Heart left ventricle (tissue), 16 donors: ENCODE data around the gene HLA-DRB1. TPM values are rescaled to one million over a fixed set of nuclear protein-coding genes. Genes with fewer than 3 reads are reported as not detected.

ENCODE experiments used
- ATAC-seq, 4 donors: fragments of 200-7000 bp; cut with Tn5 transposase; one replicate each; pipeline ENCODE4 v1.9.1; 2020 to 2022; ENCODE audit warnings: moderate library complexity in 4 of 4, mild to moderate bottlenecking in 3 of 4, moderate number of reproducible peaks in 1 of 4
- DNase-seq, 5 donors: peaks; one replicate each; pipeline ENCODE4 v3.0.0-alpha.2; 2020
- H3K27ac ChIP-seq, 12 donors: fragments of 200-600 bp; sonication (generic) in 4 of 12; one replicate each; pipeline versions ENCODE4 v1.5.0 to v1.8.0; 2016 to 2022; ENCODE audit warnings: mild to moderate bottlenecking in 2 of 12
- H3K27me3 ChIP-seq, 9 donors: fragments of 200-600 bp; sonication (generic) in 2 of 9; one replicate each; pipeline versions ENCODE4 v1.5.1 to v1.8.0; 2016 to 2022; ENCODE audit warnings: mild to moderate bottlenecking in 3 of 9
- H3K36me3 ChIP-seq, 9 donors: fragments of 200-600 bp; sonication (generic) in 2 of 9; one replicate each; pipeline versions ENCODE4 v1.5.0 to v1.8.0; 2018 to 2022; ENCODE audit warnings: mild to moderate bottlenecking in 2 of 9
- H3K4me1 ChIP-seq, 12 donors: fragments of 200-600 bp; sonication (generic) in 4 of 12; one replicate each; pipeline versions ENCODE4 v1.5.0 to v1.8.0; 2016 to 2022; ENCODE audit warnings: mild to moderate bottlenecking in 3 of 12
- H3K4me3 ChIP-seq, 12 donors: fragments of 200-600 bp; sonication (generic) in 4 of 12; one replicate each; pipeline versions ENCODE4 v1.5.0 to v1.8.0; 2017 to 2022; ENCODE audit warnings: mild to moderate bottlenecking in 9 of 12, moderate library complexity in 4 of 12
- H3K9me3 ChIP-seq, 12 donors: fragments of 200-600 bp; sonication (generic) in 4 of 12; one replicate each; pipeline versions ENCODE4 v1.5.0 to v1.8.0; 2016 to 2022; ENCODE audit warnings: mild to moderate bottlenecking in 1 of 12
- CTCF ChIP-seq, 12 donors: fragments of 200-600 bp; sonication (generic) in 4 of 12; IDR thresholded peaks; one replicate each; pipeline versions ENCODE4 v1.5.0 to v1.8.0; 2018 to 2022; ENCODE audit warnings: antibody characterized with exemption in 12 of 12, mild to moderate bottlenecking in 5 of 12
- POLR2A ChIP-seq, 2 donors: fragments of 450-650 bp; IDR thresholded peaks; one replicate each; pipeline ENCODE4 v1.6.1; 2017; ENCODE audit warnings: antibody characterized with exemption in 2 of 2, mild to moderate bottlenecking in 2 of 2, moderate library complexity in 2 of 2
- WGBS, 4 donors: extraction: QIAGEN DNeasy Blood & Tissue Kit in 2 of 4; methylation state at CpG; one replicate each; pipeline versions ENCODE4 v1.1.5 to v1.1.7; 2013 to 2018; 5-methylcytosine and 5-hydroxymethylcytosine counted together
- intact Hi-C, 10 donors: fragments of 100-400 bp; cut with DNase I; formaldehyde crosslinking; loops; one replicate each; pipeline versions ENCODE4 v1.11.1 to v1.14.2; 2022
- polyA plus RNA-seq, 2 donors: library from polyadenylated mRNA; stranded (reverse); fragments of 200-250 nt; gene quantifications; one replicate each; pipeline ENCODE4 v1.2.3, GENCODE V29; 2013
- total RNA-seq, 9 donors: library from RNA; depleted of rRNA in 2 of 9; stranded (reverse); fragments of >200 nt in 2 of 9; fragmentation: NEBNext Ultra II Directional in 3 of 9; extraction: Animal tissue kit (Norgen Biotek cat#: 25700) in 3 of 9; gene quantifications; one replicate each; pipeline versions ENCODE4 v1.1.0 to v1.2.4, GENCODE V29; 2016 to 2023
- donor health status: ischemic (EF 13 %, LVEDD 7.1; RV severe dilation, severe dysfunction).
- donor health status: healthy with polysubstance abuse.
- donor health status: DM: no; HTN: yes; CAD: no.
- donor health status: DM: no; HTN: no; CAD: no.
- donor health status: ischemic (EF 25% LVEDD 6.9; RV normal size, moderate dysfunction).
- donor health status: ischemic (EF 25% LVEDD 5.7; RV mildly dilated, moderate dysfunction).
- donor health status: healthy.
- donor health status: DM: yes; HTN: yes; CAD: no.
- donor health status: ischemic (EF 35%, LVEDD 5.7; RV mildly dilated, moderate dysfunction).
- donor health status: nonischemic (EF 11% LVEDD 7.7; RV severe dilation, severe dysfunction).
- donor health status: DM: yes; HTN: yes; CAD: no.
- donor health status: PGD.
- donor health status: ischemic (EF 29% LVEDD 5.4; RV normal size, mild dysfunction).
- donor health status: nonischemic (EF 23%, LVEDD 6.1; RV moderate dilation, normal function).

HLA-DRB1 gene
- total and polyA plus RNA-seq, 11 donors = 12.3 to 404 (median 81.3) TPM

- no peak for DNase-seq
- ATAC-seq = no peak
- H3K9me3 ChIP-seq = peaks cover 0 to 12% (median 0%) of the 10 kb centered on the region in 12 donors
- no peak for TF ChIP-seq POLR2A (IDR thresholded peaks at IDR 0.05)
- TF ChIP-seq CTCF (IDR thresholded peaks at IDR 0.05) = no peak
- no peak overlapping the region for H3K4me3 ChIP-seq
- H3K4me1 ChIP-seq = peaks cover 0 to under 1% (median 0%) of the 10 kb centered on the region in 12 donors
- WGBS, 4 donors = 2 to 64% (median 35%) methylated on average over 1 of the region's 1 CpG
- H3K27ac ChIP-seq = no peak overlapping the region
- H3K27me3 ChIP-seq = no peaks in the 10 kb centered on the region
- intact Hi-C loops = no loop called here
- H3K36me3 ChIP-seq = no peaks in the 10 kb centered on the region
Observed at GRCh38 chr6:32614366-32615081, 24.9 kb upstream of the HLA-DRB1 start.

- intact Hi-C loops = no loop called here
- DNase-seq (no peak), ATAC-seq (peak in 1 of 4 donors; percentile 59)
- Histone ChIP-seq H3K4me3 (no peak overlapping the region), H3K27ac (peak overlapping the region in 5 of 12 donors; percentile 0 to 51 (median 19)), H3K9me3 (peaks cover 0 to 12% (median 0%) of the 10 kb centered on the region in 12 donors), H3K27me3 (no peaks in the 10 kb centered on the region), H3K4me1 (peaks cover 0 to 3% (median 0%) of the 10 kb centered on the region in 12 donors), H3K36me3 (no peaks in the 10 kb centered on the region)
- TF ChIP-seq CTCF (IDR thresholded peaks at IDR 0.05) = no peak
- no peak for TF ChIP-seq POLR2A (IDR thresholded peaks at IDR 0.05)
- WGBS, 4 donors = 11 to 44% (median 31%) methylated on average over 6 of the region's 6 CpGs
Observed at GRCh38 chr6:32613475-32613874, 23.8 kb upstream of the HLA-DRB1 start.

DNA sequence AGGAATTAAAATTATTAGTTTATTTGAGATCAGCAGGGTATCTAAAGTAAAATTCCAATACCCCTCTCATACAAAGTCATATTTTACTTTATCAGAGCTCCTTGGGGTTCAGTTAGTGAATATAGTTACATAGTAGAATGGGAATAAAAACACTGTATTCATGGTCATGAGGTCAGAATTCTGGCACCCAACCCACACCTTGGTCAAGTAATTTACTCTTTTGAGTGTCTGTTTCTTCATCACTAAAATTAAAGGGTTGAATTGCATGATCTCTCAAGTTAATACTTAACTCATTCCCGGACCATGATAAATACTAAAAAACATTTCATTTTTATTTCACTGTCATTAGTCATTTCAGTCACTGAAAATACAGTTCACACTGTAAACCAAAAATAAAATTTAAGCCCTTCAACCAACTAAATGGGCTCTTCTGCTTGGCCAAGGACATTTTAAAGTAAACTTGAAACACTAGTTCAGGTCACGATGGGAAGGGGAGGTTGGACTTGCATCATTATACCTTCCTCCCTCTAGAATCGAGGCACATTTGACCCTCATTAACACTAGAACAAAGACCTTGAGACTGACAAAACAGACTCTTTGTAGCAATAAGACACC lies 21.1 kb upstream of the HLA-DRB1 start:
- Histone ChIP-seq H3K27me3 (no peaks in the 10 kb centered on the region), H3K36me3 (no peaks in the 10 kb centered on the region), H3K27ac (peak overlapping the region in 5 of 12 donors; percentile 53 to 89 (median 74)), H3K9me3 (no peaks in the 10 kb centered on the region), H3K4me1 (peaks cover 0 to 3% (median 0%) of the 10 kb centered on the region in 12 donors), H3K4me3 (no peak overlapping the region)
- intact Hi-C loops = no loop called here
- 23 to 59% (median 42%) methylated on average over 3 of the region's 3 CpGs for WGBS, 4 donors
- ATAC-seq (no peak), DNase-seq (no peak)
- TF ChIP-seq POLR2A (IDR thresholded peaks at IDR 0.05) (no peak), CTCF (IDR thresholded peaks at IDR 0.05) (no peak)
